Endodermal cell (in vitro differentiated cells): ENCODE results near the gene HOXD3. TPM values are rescaled to one million over a fixed set of nuclear protein-coding genes. Genes with fewer than 3 reads are reported as not detected.

Experiments used
- DNase-seq: peaks from one replicate; pipeline ENCODE4 v3.0.0-alpha.2; 2017
- H3K27ac ChIP-seq: 2 replicates; pipeline ENCODE4 v1.5.1; 2013; ENCODE audit warnings: mild to moderate bottlenecking, low read depth, low read length, moderate library complexity
- H3K27me3 ChIP-seq: 2 replicates; pipeline ENCODE4 v1.6.1; 2013; ENCODE audit warnings: mild to moderate bottlenecking, low read length, moderate library complexity; ENCODE audit not compliant: insufficient read depth, control insufficient read depth, poor library complexity, severe bottlenecking
- H3K36me3 ChIP-seq: 2 replicates; pipeline ENCODE4 v1.7.0; 2013; ENCODE audit warnings: mild to moderate bottlenecking, low read length, moderate library complexity; ENCODE audit not compliant: control insufficient read depth, insufficient read depth
- H3K4me1 ChIP-seq: one replicate; pipeline ENCODE4 v1.7.0; 2013; ENCODE audit warnings: low read length; ENCODE audit not compliant: control insufficient read depth, insufficient read depth
- H3K4me3 ChIP-seq: 2 replicates; pipeline ENCODE4 v1.5.1; 2013; ENCODE audit warnings: mild to moderate bottlenecking, low read length, moderate library complexity
- H3K9ac ChIP-seq: 2 replicates; pipeline ENCODE4 v1.6.1; 2013; ENCODE audit warnings: mild to moderate bottlenecking, low read length, moderate library complexity; ENCODE audit not compliant: poor library complexity, severe bottlenecking; ENCODE audit errors: extremely low read depth
- H3K9me3 ChIP-seq: 2 replicates; pipeline ENCODE4 v1.6.1; 2013; ENCODE audit warnings: mild to moderate bottlenecking, low read length, moderate library complexity; ENCODE audit not compliant: control insufficient read depth
- H3K27ac Mint-ChIP-seq: 2 replicates; pipeline ENCODE4 v1.8.0; 2020; ENCODE audit warnings: mixed read lengths
- H3K27me3 Mint-ChIP-seq: 2 replicates; pipeline ENCODE4 v1.8.0; 2021; ENCODE audit warnings: mild to moderate bottlenecking, mixed read lengths; ENCODE audit not compliant: insufficient read depth
- H3K36me3 Mint-ChIP-seq: 2 replicates; pipeline ENCODE4 v1.8.0; 2020; ENCODE audit warnings: low read depth, mixed read lengths
- H3K4me1 Mint-ChIP-seq: 2 replicates; pipeline ENCODE4 v1.8.0; 2020; ENCODE audit warnings: mixed read lengths
- H3K4me3 Mint-ChIP-seq: 2 replicates; pipeline ENCODE4 v1.8.0; 2020; ENCODE audit warnings: mild to moderate bottlenecking, moderate library complexity, mixed read lengths
- H3K9me3 Mint-ChIP-seq: 2 replicates; pipeline ENCODE4 v1.8.0; 2020; ENCODE audit warnings: mild to moderate bottlenecking, mixed read lengths
- CTCF ChIP-seq: fragments of 200-600 bp; sonication (generic); conservative IDR thresholded peaks from 2 replicates; pipeline ENCODE4 v1.5.0; 2021; ENCODE audit warnings: antibody characterized with exemption, mild to moderate bottlenecking
- WGBS, 2 experiments: methylation state at CpG; one replicate each; pipeline versions ENCODE4 v1.1.5 to v1.1.7; 2013; ENCODE audit warnings: missing lambda C conversion rate in 2 of 2, mixed read lengths in 1 of 2; ENCODE audit not compliant: insufficient coverage in 1 of 2, insufficient read length in 1 of 2; 5-methylcytosine and 5-hydroxymethylcytosine counted together
- total RNA-seq, 2 donors: library from RNA; stranded (reverse); fragmentation: NEBNext Ultra II Directional in 1 of 2; extraction: Animal tissue kit (Norgen Biotek cat#: 25700) in 1 of 2; gene quantifications; 2 replicates in 1 of 2; 3 replicates in 1 of 2; pipeline ENCODE4 v1.2.1, GENCODE V29; 2021

Gene HOXD3
- total RNA-seq, 2 donors from 2014 or later = not detected

GRCh38 chr2:176151442-176152287 is 5.4 kb upstream of the HOXD3 start, which contains the start of gene HOXD4:
Gene HOXD4, plus strand, starts transcription at chr2:176151550. Its CDS starts 84 bp downstream, at chr2:176151634.
- H3K27ac Mint-ChIP-seq = no peak within 1 kb of the TSS
- Histone ChIP-seq H3K9ac (no peak within 1 kb of the TSS), H3K4me1 (no peaks in the 10 kb centered on the region), H3K36me3 (no peaks in the 10 kb centered on the region), H3K27me3 (peaks cover 100% of the 10 kb centered on the region), H3K4me3 (peak within 1 kb of the TSS; percentile 53), H3K27ac (no peak within 1 kb of the TSS), H3K9me3 (no peaks in the 10 kb centered on the region)
- H3K4me1 Mint-ChIP-seq = peaks cover 8% of the 10 kb centered on the region
- H3K36me3 Mint-ChIP-seq = no peaks in the 10 kb centered on the region
- DNase-seq = peak; percentile 78
- no peak for TF ChIP-seq CTCF
- 5 to 6% methylated on average over 16 to 55 of the region's 55 CpGs for WGBS, 2 experiments
- peak within 1 kb of the TSS; percentile 38 for H3K4me3 Mint-ChIP-seq
- no peaks in the 10 kb centered on the region for H3K9me3 Mint-ChIP-seq
- H3K27me3 Mint-ChIP-seq = peaks cover 100% of the 10 kb centered on the region

GRCh38 chr2:176152350-176153181 is 4.5 kb upstream of the HOXD3 start:
- Histone ChIP-seq H3K27me3 (peaks cover 100% of the 10 kb centered on the region), H3K36me3 (no peaks in the 10 kb centered on the region), H3K4me3 (no peak overlapping the region), H3K9ac (no peak overlapping the region), H3K27ac (no peak overlapping the region), H3K9me3 (no peaks in the 10 kb centered on the region), H3K4me1 (peaks cover 4% of the 10 kb centered on the region)
- Mint-ChIP-seq H3K27me3 (peaks cover 99% of the 10 kb centered on the region), H3K9me3 (no peaks in the 10 kb centered on the region), H3K36me3 (no peaks in the 10 kb centered on the region), H3K4me1 (peaks cover 10% of the 10 kb centered on the region), H3K4me3 (no peak overlapping the region), H3K27ac (no peak overlapping the region)
- peak; percentile 56 for DNase-seq
- no peak for TF ChIP-seq CTCF
- 8 to 10% methylated on average over 13 to 47 of the region's 48 CpGs for WGBS, 2 experiments

- no peak overlapping the region for H3K27ac Mint-ChIP-seq
- Histone ChIP-seq H3K9me3 (no peaks in the 10 kb centered on the region), H3K27me3 (peaks cover 100% of the 10 kb centered on the region), H3K36me3 (no peaks in the 10 kb centered on the region), H3K4me3 (no peak overlapping the region), H3K9ac (no peak overlapping the region), H3K27ac (no peak overlapping the region), H3K4me1 (peaks cover 4% of the 10 kb centered on the region)
- peaks cover 99% of the 10 kb centered on the region for H3K27me3 Mint-ChIP-seq
- DNase-seq = peak; percentile 36
- H3K4me3 Mint-ChIP-seq = no peak overlapping the region
- 4 to 9% methylated on average over 10 to 11 of the region's 11 CpGs for WGBS, 2 experiments
- H3K36me3 Mint-ChIP-seq = no peaks in the 10 kb centered on the region
- no peaks in the 10 kb centered on the region for H3K9me3 Mint-ChIP-seq
- H3K4me1 Mint-ChIP-seq = peaks cover 13% of the 10 kb centered on the region
- no peak for TF ChIP-seq CTCF
Measured at GRCh38 chr2:176154576-176155252, 2.4 kb upstream of the HOXD3 start.
